Neutrophil (primary cell): Measurements from ENCODE around the gene LAMB3.

Experiments
- H3K27ac ChIP-seq: fragments of 200-600 bp; sonication (generic); 2 replicates; pipeline ENCODE4 v1.5.1; 2016; ENCODE audit warnings: mild to moderate bottlenecking, moderate library complexity
- H3K27me3 ChIP-seq: fragments of 200-600 bp; sonication (generic); 2 replicates; pipeline ENCODE4 v1.6.0; 2016; ENCODE audit warnings: mild to moderate bottlenecking
- H3K36me3 ChIP-seq: fragments of 200-600 bp; sonication (generic); 2 replicates; pipeline ENCODE4 v1.5.1; 2017
- H3K4me1 ChIP-seq, 2 experiments: fragments of 200-600 bp in 1 of 2; sonication (generic) in 1 of 2; 1 replicate in 1 of 2; 2 replicates in 1 of 2; pipeline versions ENCODE4 v1.5.1 to v1.6.1; 2013 to 2016; ENCODE audit warnings: low read depth in 1 of 2, low read length in 1 of 2, mild to moderate bottlenecking in 1 of 2, moderate library complexity in 1 of 2; ENCODE audit not compliant: control insufficient read depth in 1 of 2, insufficient read depth in 1 of 2
- H3K4me3 ChIP-seq, 2 experiments: fragments of 200-600 bp in 1 of 2; sonication (generic) in 1 of 2; 1 replicate in 1 of 2; 2 replicates in 1 of 2; pipeline ENCODE4 v1.5.1; 2013 to 2016; ENCODE audit warnings: low read depth in 1 of 2, low read length in 1 of 2, mild to moderate bottlenecking in 1 of 2, moderate library complexity in 1 of 2
- H3K9me3 ChIP-seq: fragments of 200-600 bp; sonication (generic); 2 replicates; pipeline ENCODE4 v1.5.1; 2016
- CTCF ChIP-seq: fragments of 200-600 bp; sonication (generic); IDR thresholded peaks from 2 replicates; pipeline ENCODE4 v1.5.1; 2016; ENCODE audit warnings: antibody characterized with exemption

LAMB3 gene

DNA sequence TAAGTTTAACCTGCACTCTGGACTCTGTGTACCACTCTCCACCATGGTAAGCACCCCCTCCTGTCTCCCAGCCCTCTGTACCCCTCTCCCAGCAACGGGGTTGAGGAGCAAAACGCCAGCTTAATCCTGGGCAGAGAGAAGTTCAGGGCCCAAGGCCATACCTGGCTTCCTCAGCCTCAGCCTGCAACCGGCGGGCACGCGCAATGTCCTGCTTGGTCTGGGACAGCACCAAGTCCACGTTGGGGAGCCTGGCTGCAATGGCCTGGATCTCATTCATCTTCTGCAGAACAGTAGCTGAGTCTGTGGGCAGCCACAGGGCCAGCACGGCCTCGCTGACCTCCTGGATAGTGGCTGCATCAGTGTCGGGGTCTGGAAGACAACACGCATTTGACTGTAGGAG, 33.9 kb downstream of the LAMB3 start:
- Histone ChIP-seq H3K27ac (no peak overlapping the region), H3K4me1 (peaks cover 5 to 23% of the 10 kb centered on the region in 2 experiments), H3K27me3 (peaks cover 24% of the 10 kb centered on the region), H3K9me3 (no peaks in the 10 kb centered on the region), H3K36me3 (no peaks in the 10 kb centered on the region), H3K4me3 (no peak overlapping the region)
- no peak for TF ChIP-seq CTCF

DNA sequence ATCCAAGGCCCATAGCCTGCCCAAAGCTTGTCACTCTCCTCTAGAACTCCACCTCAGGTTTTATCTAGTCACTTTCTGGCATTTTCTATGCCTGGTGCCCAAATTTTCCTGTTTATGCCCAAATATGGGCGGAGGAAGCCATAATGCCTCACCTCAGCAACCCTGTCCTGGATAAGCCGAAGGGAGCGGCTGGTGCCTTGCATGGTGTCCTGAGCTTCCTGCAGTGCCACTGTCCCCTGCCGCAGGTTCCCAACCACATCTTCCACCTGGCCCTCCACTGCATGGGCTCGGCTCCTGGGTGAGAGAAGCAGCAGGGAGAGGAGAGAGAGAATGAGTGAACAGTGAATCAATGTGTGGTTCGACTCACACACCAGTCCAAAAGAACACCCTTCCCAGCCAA, 34.5 kb downstream of the LAMB3 start:
- TF ChIP-seq CTCF, result no peak
- H3K36me3 ChIP-seq, result no peaks in the 10 kb centered on the region
- peaks cover 8 to 27% of the 10 kb centered on the region in 2 experiments for H3K4me1 ChIP-seq
- no peaks in the 10 kb centered on the region for H3K9me3 ChIP-seq
- no peak overlapping the region for H3K27ac ChIP-seq
- peaks cover 24% of the 10 kb centered on the region for H3K27me3 ChIP-seq
- H3K4me3 ChIP-seq, result no peak overlapping the region

DNA sequence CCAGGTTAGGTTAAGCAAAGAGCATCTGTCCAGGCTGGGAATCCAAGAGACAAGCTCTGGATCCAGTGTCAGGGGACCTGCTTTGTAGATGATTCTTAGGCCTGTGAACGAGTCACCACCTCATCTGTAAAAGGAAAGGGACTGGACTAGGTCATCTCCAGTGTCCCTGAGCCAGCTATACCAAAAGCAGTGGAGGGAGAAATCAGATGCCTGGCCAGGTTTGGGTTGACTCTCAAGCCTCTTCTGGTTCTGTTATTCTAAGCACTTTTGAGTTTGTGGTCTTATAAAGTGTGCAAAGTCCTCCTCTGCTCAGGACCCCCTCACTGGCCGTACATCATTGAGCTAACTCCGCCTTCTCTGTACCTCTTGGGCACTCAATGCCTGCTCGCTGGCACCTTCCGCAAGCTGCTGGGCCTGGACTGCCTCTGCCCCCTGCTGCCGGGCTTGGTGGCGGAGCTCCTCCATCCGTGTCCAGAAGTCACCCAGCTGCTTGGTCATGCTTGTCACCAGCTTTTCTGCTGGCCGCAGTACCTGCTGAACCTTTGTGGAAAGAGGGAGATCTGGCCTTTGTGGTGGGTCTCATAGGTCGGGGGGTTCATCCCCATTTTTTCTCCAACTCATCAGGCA, 35.1 kb downstream of the LAMB3 start:
- no peaks in the 10 kb centered on the region for H3K9me3 ChIP-seq
- H3K27me3 ChIP-seq, result peaks cover 23% of the 10 kb centered on the region
- H3K27ac ChIP-seq, result no peak overlapping the region
- no peaks in the 10 kb centered on the region for H3K36me3 ChIP-seq
- H3K4me3 ChIP-seq, result no peak overlapping the region
- H3K4me1 ChIP-seq, result peaks cover 14 to 33% of the 10 kb centered on the region in 2 experiments
- TF ChIP-seq CTCF, result no peak

GRCh38 chr1:209616366-209617046, 35.7 kb downstream of the LAMB3 start:
- Histone ChIP-seq H3K4me1 (peaks cover 17 to 38% of the 10 kb centered on the region in 2 experiments), H3K27ac (no peak overlapping the region), H3K9me3 (no peaks in the 10 kb centered on the region), H3K4me3 (no peak overlapping the region), H3K27me3 (peaks cover 23% of the 10 kb centered on the region), H3K36me3 (no peaks in the 10 kb centered on the region)
- no peak for TF ChIP-seq CTCF

- peaks cover 23% of the 10 kb centered on the region for H3K27me3 ChIP-seq
- no peaks in the 10 kb centered on the region for H3K9me3 ChIP-seq
- H3K36me3 ChIP-seq, result no peaks in the 10 kb centered on the region
- TF ChIP-seq CTCF, result no peak
- H3K27ac ChIP-seq, result no peak overlapping the region
- H3K4me3 ChIP-seq, result no peak overlapping the region
- peaks cover 17 to 33% of the 10 kb centered on the region in 2 experiments for H3K4me1 ChIP-seq
Observed at GRCh38 chr1:209614906-209615305, 37.3 kb downstream of the LAMB3 start.
